HG03469 (cell line): ENCODE results near the gene GNAL.
"Not testable (repeated sequence)": the region's sequence is repeated elsewhere in the genome, so short reads cannot be mapped to it uniquely, and the experiment has no call there.

Experiments
- ATAC-seq: cut with Tn5 transposase; IDR thresholded peaks from one replicate; pipeline ENCODE4 v1.9.1; 2021; ENCODE audit warnings: mild to moderate bottlenecking, moderate library complexity, moderate number of reproducible peaks; ENCODE audit not compliant: unreplicated experiment

GNAL gene

DNA sequence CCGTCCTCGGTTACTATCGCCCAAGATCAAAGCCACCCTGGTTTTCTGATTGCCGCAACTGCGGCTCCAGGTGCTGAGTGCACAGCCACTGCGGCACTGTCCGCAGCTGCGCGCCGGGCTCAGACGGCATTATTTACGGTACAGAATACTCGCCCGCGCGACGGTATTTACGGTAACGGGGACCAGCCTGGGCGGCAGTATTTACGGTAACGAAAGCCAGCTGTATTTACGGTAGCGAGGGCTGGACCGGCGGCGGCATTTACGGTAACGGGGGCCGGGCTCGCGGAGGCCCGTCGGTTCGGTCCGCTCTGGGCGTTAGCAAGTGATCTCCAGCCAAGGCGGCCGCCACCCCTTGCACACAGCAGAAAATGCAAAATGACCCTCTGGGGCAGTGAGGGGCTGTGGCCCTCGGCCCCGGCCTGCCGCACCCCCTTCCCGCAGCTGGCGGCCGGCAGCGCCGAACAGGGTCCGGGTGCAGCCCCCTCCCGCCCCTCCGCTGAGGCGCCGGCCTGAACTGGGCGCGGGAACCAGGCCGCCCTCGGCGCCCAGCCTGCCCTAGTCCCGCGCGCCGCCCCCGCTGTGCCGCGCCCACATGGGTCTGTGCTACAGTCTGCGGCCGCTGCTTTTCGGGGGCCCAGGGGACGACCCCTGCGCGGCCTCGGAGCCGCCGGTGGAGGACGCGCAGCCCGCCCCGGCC is at the start of gene GNAL:
TSS of gene GNAL (plus strand) at position 293 of the 697 bp plus-strand sequence. CDS start at position 593, 300 bp downstream.
- ATAC-seq, result no peak

DNA sequence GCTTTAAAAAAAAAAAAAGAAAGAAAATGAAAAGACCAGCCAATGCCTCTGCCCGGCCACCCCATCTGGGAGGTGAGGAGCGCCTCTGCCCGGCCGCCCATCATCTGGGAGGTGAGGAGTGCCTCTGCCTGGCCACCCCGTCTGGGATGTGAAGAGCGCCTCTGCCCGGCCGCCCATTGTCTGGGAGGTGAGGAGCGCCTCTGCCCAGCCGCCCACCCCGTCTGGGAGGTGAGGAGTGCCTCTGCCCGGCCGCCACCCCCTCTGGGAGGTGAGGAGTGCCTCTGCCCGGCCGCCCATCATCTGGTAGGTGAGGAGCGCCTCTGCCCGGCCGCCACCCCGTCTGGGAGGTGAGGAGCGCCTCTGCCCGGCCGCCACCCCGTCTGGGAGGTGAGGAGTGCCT is 41.8 kb upstream of the GNAL start:
- not testable (repeated sequence) for ATAC-seq

DNA sequence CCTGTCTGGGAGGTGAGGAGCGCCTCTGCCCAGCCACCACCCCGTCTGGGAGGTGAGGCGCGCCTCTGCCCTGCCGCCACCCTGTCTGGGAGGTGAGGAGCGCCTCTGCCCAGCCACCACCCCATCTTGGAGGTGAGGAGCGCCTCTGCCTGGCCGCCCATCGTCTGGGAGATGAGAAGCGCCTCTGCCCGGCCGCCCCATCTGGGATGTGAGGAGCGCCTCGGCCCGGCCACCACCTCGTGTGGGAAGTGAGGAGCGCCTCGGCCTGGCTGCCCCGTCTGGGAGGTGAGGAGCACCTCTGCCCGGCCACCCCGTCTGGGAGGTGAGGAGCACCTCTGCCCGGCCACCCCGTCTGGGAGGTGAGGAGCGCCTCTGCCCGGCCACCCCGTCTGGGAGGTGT is 41.3 kb upstream of the GNAL start:
- ATAC-seq, result not testable (repeated sequence)

DNA sequence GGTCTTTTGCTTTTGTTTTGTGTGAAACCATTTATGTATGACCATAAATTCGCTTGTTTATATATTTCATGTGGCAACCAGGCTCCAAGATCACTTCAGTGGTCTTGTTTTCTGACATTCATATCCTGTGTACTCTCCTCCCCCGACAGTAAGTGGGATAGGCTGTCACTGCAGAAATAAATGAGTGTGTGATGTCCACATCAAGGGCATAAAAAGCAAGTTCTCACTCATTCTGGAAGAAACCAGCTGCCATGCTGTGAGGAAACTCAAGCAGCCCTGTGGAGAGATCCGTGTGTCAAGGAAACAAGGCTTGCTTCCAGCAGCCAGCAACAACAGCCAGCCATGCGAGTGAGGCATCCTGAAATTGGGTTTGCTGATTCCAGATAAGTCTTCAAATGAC is 39.2 kb upstream of the GNAL start:
- ATAC-seq, result no peak

DNA sequence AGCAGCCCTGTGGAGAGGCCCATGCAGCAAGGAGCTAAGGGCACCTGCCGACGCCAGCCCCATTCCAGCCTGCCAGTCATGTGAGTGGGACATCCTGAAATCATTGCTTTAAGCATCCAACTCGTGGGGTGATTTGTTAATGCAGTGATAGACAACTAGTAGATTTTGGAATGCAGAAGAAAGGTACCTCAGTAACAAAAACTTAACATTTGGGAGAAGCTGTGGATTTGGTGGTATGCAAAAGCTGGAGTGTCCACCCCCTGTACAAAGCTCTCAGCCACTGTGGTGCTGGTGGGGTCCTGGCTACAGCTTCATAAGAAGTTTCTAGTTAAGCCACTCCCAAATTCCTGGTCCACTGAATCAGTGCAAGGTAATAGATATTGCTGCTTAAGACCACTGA is 37.2 kb upstream of the GNAL start:
- no peak for ATAC-seq

DNA sequence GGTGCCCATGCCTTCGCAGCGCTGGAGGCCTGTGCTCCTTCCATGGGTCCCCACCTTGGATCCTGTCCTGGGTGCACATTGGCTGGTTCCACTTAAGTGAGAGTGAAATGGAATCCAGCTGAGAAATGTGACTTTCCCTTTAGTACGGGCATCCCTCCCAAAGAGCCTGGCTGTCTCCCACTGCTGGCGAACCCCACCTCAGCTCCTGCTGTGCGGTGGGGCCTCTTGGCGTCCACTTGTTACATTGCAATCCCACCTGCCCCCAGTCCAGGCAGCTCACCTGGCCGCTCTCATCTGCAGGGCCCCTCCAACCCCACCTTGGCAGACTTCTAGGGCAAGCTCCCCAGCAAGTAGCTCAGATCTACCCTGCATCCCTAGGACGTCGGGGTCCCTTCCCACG is 35.5 kb upstream of the GNAL start:
- ATAC-seq, result no peak

DNA sequence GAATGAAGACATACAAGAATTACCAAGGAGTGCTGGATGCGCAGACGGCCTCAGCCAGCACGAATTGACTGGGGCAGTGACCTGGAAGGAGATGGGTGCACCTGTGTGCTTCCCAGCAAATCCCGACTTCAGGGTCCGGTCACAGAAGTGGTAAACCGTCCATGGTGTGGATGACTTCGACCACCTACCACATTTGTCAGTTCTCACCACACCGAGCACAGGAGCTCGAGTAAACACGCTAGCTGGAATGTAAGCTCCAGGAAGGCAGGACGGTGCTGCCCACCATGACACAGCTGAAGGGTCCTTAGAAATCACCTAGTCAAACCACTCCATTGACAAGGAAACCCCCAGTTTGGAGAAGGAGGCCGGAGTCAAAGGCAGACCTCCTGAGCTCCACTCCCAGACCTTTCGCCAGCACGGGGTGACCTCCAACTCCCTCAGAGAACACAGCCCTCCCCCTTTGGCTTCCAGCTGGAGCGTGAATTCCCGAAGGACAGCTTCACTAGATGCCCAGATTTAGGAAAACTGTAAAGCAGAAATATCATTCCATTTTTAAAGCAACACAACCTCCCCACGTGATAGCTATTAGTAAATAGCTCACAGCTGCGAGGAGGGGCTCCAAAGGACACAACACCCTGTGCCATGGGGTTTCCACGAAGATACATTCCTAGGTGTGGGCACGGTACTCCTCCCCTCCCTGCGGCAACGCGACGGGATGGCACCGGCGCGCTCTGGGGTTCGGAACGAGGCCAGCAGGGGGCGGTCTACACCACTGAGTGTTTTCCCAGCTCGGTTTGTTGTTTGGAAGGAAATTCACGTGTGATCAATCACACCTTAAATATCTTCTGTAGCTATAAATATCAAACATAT is 34.1 kb upstream of the GNAL start:
- ATAC-seq, result no peak

DNA sequence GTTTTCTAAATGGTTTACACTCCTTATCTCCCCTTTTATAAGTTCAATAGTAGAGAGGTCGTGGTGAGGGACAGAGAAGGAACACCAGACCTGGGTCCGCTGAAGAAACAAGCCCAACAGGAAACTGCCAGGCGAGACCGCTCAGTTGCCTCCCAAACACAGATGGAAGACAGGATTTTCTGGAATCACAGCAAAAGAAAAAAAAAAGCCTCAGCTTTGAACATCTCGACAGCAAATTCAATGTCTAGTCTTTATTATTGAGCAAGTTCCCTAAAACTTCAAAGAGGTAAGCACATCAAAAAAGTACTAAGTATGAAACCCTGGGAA is 33.5 kb upstream of the GNAL start:
- no peak for ATAC-seq

DNA sequence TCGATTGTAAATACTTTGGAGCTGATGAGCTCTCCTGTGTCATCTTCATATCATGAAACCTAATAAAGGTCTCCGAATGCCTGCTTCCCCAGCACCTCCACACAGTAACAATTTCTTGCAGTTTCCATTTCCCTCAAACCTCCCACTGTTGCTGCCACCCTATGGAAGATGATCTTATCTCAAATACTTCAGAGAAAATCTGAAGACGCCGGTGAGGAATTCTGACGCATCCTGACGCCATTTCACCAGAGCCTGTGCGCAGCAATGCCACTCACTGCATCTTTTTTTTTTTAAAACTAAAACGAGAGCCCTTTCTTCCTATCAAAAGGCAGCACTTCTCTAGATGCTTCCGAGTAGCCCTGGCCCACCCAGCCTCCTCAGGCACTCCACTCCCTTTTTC is 31.9 kb upstream of the GNAL start:
- no peak for ATAC-seq

DNA sequence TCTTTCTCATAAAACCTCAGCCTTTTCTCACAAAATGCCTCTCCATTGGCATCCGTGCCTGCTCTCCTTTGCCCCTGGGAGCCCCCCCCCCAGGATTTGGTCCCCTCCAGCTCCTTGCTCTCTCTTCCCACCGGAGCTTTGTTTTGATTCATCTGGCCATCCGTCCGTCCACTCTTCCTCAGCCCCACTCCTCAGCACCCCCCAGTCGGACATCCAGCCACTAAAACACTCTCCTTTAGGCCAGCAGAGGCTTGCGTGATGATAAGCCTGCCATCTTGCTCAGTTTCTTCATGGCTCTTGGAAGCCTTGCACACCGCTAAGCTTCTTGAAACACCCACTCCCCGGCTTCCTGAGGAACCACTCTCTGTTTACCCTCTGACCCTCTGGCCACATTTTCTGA is 31.5 kb upstream of the GNAL start:
- ATAC-seq, result no peak

DNA sequence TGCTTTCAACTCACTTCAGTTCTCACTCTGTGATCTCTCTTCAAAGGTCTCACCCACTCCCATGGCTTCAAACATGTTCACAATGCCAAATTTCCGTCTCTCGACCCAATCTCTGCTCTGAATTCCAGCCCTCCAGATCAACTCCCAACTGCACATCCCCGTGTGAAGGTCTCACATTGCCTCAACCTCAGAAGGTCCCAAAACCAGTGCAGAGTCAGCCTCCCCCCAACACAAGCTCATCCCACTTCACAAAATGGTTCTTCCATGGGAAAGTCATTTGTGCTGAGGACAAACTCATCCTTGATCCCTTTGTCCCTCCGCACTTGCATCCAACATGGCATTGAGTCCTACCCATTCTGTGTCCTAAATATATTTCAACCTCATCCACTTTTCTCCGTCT is 31.0 kb upstream of the GNAL start:
- no peak for ATAC-seq

DNA sequence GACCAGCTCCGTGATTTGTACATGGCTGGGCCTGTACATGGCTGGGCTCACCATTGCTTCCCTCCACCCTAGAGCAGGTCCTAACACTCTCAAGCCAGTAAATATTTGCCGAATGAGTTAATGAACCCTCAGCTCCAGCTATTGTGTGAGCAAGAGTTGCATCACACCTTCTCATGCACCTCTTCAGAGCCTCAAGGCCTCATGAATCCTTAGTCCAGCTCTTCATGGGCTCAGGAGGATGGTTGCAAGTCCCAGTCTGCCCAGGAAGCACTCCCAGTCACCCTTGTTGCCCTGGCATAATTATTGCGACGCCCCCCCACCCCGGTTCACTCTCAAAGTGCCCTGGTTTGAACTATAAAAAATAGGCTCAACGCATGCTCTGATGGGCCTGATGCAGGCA is 30.1 kb upstream of the GNAL start:
- no peak for ATAC-seq

DNA sequence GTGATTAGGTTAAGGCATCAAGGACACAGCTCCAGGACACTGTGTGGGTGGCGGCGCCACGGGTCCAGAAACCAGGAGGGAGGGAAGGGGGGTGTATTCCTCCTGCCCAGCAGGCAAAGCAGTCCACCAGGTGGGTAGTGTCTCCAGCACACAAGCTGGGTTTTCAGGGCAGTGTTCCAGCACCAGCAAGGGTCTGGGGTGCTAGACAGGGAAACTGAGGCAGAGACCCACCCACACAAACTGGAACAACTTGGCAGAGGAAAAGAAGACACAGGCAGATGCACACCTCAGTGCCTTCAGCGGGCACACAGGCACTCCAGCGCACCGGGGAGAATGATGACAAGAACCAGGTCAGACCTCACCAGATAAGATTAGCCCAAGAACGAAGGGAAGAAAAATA is 28.4 kb upstream of the GNAL start:
- ATAC-seq, result no peak

DNA sequence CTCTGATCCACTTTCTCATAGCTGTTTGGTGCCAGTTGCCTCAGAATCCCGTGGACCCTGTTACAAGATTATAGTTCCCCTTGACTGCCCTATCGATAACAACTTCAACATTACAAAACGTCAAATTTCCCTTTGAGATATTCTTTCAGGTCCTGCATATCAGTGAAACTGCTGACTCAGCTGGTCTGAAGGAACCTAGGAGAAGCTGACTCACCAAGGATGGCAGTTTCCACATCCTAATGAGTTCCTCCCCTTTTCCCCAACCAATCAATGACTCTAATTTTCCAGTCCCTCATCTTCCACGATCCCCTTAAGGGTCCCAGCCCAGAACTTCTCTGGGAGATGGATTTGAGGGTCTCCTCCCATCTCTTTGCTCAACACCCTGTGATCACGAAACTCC is 27.6 kb upstream of the GNAL start:
- no peak for ATAC-seq

DNA sequence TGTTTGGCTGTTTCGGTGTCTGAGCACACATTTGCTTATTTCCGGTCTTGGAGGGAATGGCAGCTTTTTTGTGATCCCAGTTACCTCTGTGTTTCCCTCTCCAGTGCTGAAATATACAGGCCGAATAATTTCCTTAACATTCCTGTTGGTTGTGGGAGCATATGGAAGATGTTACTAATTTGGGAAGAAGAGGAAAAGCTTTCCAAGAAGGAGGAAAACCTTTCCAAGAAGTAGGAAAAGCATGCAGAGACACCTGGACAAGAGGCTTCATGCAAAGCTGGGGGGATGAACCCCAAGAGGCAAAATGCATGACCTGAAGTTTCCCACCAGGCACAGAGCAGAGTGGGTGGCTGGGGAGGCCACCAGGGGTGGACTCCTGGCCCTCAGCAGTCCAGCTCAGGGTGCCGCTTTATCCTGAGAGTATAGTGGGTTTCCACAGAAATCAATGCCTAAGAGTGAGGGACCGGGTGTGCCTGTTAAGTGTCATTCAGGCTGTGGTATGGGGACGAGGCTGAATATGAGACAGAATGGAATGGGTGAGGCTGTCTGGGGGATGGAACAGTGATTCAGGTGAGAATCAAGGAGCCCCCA is 25.5 kb upstream of the GNAL start:
- ATAC-seq, result no peak

DNA sequence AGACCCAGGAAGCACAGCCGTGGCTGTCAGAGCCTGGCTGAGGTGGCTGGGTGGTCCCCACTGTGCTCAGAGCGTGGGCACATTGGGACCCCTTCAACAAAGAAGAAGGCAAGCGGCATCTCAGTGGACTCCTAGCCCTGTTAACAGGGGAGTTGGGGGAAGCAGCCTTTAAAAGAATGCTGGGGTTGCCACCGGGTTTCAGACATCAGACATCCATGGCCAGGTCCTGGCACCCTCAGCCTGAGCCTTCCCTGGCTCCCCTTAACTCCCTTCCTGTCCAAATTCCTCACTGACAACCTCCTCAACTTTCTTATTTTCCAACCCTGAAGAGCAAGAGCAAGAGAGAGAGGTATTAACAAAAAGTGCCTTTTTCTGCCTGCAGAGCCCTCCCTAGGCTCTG is 24.8 kb upstream of the GNAL start:
- ATAC-seq, result no peak

DNA sequence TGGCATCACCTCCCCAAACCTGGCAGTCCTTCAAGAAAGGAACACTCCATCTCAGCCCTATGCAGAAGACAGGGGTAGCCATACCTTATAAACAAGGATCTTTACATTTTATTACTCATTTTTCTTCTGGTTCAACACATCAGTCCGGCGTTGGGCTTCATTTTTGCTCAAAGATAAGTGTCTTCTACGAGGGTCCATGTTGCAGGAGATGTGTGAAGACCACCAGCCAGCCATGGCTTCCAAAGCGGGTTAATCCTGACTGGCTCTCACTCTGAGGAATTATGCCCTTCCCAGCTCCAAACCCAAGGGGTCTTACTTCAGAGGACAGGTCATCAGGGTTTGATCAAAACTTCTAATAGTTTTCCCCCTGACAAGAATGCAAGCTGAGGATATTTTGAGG is 23.9 kb upstream of the GNAL start:
- ATAC-seq, result no peak

DNA sequence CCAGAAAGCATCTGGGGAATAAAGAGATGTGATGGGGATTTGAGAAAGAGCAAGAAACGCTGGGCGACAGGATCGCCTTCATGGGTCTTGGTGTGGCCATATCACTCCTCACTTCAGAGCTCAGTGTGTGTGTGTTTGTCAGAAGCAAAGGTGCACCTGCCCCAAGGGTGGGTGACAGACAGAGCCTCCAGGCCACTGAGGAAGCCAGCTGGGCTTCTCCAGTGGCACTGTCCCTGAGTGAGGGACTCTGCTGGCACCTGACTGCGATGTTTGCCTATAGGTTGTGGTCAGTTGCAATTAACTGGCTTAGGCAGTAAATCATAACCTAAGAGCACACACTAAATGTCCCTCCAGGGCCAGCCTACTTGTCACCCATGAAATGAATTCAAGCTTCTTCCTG is 23.5 kb upstream of the GNAL start:
- ATAC-seq, result no peak

DNA sequence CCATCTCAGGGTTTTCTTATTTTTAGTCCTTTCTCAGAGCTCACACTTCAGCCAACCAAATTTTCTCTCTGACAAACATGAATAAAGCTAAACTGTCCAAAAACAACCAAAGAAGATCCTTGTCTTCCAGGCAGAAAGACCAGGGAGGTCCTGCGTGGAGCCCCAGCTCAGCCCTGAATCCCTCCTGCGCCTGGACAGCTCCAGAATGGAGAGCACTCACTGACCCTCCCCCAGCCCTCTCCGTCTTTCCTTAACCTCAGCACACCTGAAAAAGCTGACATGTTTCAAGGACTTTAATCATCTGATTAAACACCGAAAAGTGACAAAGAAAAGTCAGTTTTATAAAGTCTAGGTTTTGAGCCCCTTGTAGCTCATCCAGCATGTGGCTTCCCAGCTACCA is 22.9 kb upstream of the GNAL start:
- ATAC-seq, result no peak

DNA sequence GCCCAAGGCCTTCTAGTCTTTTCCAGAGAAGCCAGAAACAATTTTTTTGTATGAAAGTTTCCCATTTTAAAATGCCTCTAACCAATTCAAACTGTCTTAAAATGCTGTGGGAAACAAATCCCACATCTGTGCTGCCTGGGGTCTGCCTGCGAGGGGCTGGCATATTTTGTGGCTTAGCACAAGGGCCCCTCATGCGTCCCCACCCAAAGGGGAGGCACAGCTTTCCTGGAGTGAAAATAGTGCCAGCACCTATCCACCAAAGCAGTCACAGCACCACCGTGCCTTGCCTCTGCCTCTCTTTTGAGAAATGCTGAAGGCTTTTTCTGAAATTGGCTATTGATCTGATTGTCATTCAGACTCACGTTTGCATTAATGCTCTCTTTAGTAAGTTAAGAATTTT is 22.2 kb upstream of the GNAL start:
- no peak for ATAC-seq

DNA sequence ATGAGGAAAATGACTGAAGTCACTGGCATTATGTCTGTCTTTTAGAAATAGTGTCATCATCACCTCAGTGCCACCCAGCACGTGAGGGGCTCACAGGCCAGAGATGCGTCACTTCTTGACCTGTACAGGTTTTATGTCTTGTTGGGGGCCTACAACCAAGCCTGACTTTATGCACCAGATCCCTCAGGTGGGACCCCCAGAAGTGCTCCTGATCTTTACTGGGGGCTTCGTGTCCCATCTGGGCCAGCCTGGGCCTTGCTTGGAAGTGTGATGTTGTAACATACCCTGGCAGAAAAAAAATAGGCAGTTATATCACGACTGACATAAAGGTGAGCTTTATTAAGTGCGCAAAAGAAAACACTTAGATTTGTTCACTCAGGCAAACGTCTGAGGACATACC is 21.5 kb upstream of the GNAL start:
- ATAC-seq, result no peak
